GM19324 (cell line): ENCODE data around the gene C8B.

Experiments
- ATAC-seq: cut with Tn5 transposase; IDR thresholded peaks from one replicate; pipeline ENCODE4 v1.9.1; 2021; ENCODE audit warnings: mild to moderate bottlenecking, moderate library complexity; ENCODE audit not compliant: unreplicated experiment, low FRiP score

C8B gene

DNA sequence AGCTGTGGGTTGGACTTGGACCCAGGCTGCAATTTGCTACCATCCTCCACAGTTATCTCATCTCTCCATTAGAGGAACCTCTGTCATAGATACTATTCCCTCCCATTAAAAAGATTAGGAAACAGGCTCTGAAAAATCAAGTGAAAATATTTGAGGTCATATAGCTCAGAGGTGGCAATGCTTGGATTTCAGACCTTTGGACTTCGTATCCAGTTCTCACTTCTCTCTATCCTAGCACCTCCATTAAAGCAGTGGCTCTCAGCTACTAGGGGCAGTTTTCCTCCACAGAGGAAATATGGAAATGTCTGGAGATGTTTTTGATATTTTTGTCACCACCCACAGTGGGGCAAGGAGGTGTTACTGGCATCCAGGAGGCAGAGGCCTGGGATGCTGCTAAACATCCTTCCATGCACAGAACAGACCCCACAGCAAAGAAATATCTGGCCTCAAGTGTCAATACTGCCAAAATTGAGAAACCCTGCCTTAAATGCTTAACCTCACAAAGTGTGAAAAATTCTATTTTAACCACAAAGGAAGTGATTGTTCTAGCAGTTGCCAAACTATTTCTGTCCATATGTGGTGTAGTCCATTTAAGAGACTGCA, 57.1 kb downstream of the C8B start:
- no peak for ATAC-seq

DNA sequence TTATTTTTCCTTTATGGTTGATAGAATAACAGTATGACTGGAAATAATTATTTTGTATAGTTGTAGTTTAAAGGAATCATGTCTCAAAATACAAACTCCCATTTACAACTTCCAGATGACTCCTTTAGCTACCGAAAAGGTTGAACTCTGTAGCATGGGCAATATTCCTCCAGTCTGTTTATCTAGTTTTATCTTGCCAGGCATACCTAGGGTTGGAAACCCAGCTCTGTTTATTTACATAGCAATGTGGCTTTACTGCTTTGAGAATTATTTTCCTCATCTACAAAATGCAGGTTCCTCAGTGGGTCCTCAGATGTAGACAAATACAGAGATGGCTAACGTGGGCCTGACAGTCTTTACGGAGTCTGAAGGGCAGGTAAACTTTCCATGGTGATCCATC, 60.1 kb downstream of the C8B start:
- no peak for ATAC-seq

GRCh38 chr1:56904663-56905397, 61.0 kb downstream of the C8B start:
- ATAC-seq: no peak

- ATAC-seq: no peak
Observed at GRCh38 chr1:56903778-56904177, 62.0 kb downstream of the C8B start.

GRCh38 chr1:56901716-56902115, 64.1 kb downstream of the C8B start:
- no peak for ATAC-seq

DNA sequence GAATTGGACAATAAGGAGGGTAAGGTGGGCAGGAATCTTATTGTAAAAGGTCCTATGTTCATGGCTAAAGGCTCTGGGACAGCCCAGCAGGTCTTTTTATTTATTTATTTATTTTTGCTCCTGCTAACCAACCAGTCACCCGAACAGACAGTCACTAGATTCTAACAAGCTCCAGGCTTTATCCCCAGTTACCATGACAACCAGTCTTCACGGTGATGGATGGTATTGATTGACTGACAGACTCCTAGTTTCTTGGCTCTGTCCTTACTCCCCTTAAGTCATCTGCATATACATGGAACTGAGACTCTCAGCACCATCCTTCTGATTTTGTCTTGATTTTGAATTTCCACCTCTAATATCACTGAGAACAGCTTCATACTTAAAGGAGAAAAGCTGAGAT, 66.9 kb downstream of the C8B start:
- ATAC-seq: no peak

DNA sequence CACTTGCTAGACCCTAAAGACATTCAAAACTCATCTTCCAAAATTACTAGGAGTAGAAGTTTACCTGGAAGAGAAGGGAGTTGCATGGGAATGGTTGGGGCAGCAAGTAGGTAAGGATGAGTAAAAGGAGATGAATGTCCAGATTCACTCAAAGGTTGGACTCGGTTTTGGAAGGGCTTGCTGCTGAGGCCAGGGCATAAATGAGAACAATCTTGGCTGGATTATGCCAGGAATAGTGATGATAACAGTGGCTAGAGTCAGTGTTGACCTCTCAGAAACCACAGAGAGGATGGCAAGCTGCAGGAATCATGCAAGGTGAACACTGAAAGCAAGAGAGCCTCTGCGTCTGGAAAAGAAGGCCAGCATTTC, 67.8 kb downstream of the C8B start:
- ATAC-seq: no peak

DNA sequence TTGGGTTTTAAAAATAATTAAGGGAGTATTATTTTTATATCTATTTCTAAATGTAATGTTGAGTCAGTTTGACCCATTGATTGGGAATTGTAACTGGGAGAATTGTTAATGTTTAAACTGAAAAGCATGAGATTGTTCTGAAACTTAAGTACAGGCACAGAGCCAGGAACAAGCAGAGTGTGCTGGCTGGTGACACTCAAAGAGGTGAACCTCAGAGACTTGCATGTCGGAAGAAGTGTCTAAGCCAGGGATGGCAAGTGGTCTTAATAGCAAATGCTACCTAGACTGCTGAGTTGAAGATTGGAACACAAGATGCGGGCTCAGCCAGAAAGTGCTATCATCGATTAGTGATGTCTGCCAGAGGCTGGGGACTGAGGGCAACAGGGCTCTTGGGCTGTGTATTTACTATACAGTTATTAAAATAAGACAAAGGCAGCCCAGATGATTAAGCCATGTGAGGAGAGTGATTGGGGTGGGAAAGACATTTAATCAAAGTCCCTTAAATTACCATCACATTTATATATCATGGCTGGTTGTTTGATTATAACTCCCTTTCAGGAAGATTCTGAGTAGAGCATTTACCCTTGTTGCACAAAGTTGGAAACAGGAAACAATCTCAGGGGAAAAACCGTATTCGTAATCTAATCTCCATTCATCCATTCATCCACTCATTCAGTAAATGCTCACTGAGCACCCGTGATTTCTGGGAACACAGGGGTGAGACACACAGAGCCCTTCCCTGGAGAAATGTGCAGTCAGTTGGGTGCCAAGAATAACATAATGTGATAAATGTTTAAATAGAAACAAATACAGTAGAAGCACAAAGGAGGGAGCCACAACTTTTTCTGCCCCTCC, 68.4 kb downstream of the C8B start:
- ATAC-seq: no peak

- ATAC-seq: no peak
Observed at GRCh38 chr1:56894014-56894413, 71.8 kb downstream of the C8B start.

GRCh38 chr1:56890229-56890628, 75.6 kb downstream of the C8B start:
- ATAC-seq: no peak

DNA sequence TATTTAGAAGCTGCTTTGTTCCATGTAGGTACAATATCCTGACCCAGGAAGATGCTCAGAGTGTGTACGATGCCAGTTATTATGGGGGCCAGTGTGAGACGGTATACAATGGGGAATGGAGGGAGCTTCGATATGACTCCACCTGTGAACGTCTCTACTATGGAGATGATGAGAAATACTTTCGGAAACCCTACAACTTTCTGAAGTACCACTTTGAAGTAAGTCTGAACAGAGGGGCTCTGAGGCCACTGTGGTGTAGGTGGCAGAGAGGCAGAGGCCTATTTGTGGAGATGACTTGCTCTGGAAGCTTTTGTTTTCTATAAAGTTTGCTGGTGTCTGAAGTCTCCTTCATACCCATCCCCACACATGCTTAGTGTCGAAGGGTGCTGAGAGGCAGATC, 84.4 kb downstream of the C8B start:
- no peak for ATAC-seq

DNA sequence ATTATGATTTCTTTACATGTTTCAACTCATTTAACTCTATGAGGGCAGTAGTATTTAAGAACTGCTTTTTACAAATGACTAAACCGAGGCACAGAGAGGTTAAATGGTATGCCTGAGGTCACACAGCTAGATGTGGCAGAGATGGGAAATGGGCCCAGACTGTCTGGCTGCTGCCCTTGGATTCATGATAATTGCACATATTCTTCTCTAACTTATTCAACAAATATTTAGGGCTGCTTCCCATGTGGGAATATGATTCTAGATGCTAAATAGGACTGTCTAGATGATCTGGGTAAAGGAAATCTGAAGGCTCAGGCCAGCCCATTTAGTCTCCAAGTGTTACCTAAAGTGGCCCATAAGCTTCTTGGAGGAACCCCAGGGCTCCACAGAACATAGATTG, 85.0 kb downstream of the C8B start:
- no peak for ATAC-seq
